GM19240 (cell line): ENCODE measurements around the gene FCER1G.

ENCODE experiments used
- DNase-seq: peaks from one replicate; pipeline ENCODE4 v3.0.0; 2011; ENCODE audit warnings: low spot score; ENCODE audit not compliant: insufficient read length

The FCER1G gene

GRCh38 chr1:161261261-161262235 lies 46.5 kb downstream of the FCER1G start:
- no peak for DNase-seq

- no peak for DNase-seq
Observed at GRCh38 chr1:161265305-161265704, 50.2 kb downstream of the FCER1G start.

- no peak for DNase-seq
Observed at GRCh38 chr1:161266202-161266601, 51.1 kb downstream of the FCER1G start.

- DNase-seq, result no peak
Observed at GRCh38 chr1:161266836-161267235, 51.7 kb downstream of the FCER1G start.

- DNase-seq, result no peak
Observed at GRCh38 chr1:161267321-161267720, 52.2 kb downstream of the FCER1G start.
